Kasumi-1 (cell line): ENCODE data around the gene PRDX3.
"Not testable (repeated sequence)": the region's sequence is repeated elsewhere in the genome, so short reads cannot be mapped to it uniquely, and the experiment has no call there.

Experiments used
- DNase-seq, 2 experiments: peaks; one replicate each; lab custom pipeline; 2025; lab: John Stamatoyannopoulos, UW

The PRDX3 gene

GRCh38 chr10:119165171-119166117, 13.2 kb downstream of the PRDX3 start, which contains the start of gene SFXN4:
SFXN4 (minus strand) TSS chr10:119165714; CDS start chr10:119165647, 67 bp downstream.
- peak; percentile 90 to 92 for DNase-seq

- DNase-seq = no peak
Measured at GRCh38 chr10:119162452-119163092, 16.0 kb downstream of the PRDX3 start.

- no peak for DNase-seq
Measured at GRCh38 chr10:119161680-119162451, 16.7 kb downstream of the PRDX3 start.

GRCh38 chr10:119159332-119159731, 19.3 kb downstream of the PRDX3 start:
- DNase-seq = no peak

GRCh38 chr10:119153661-119154060, 25.0 kb downstream of the PRDX3 start:
- no peak for DNase-seq

GRCh38 chr10:119153041-119153440, 25.6 kb downstream of the PRDX3 start:
- DNase-seq = no peak

GRCh38 chr10:119151601-119152000, 27.0 kb downstream of the PRDX3 start:
- DNase-seq = not testable (repeated sequence)

- DNase-seq = no peak
Measured at GRCh38 chr10:119149729-119150128, 28.9 kb downstream of the PRDX3 start.

- DNase-seq = no peak
Measured at GRCh38 chr10:119149157-119149556, 29.5 kb downstream of the PRDX3 start.

GRCh38 chr10:119143657-119144056, 35.0 kb downstream of the PRDX3 start:
- DNase-seq = no peak

- no peak for DNase-seq
Measured at GRCh38 chr10:119140603-119141245, 37.9 kb downstream of the PRDX3 start.

GRCh38 chr10:119139464-119140067, 39.0 kb downstream of the PRDX3 start:
- peak; percentile 67 to 82 for DNase-seq

- peak; percentile 44 to 45 for DNase-seq
Measured at GRCh38 chr10:119138346-119139306, 40.0 kb downstream of the PRDX3 start.

- not testable (repeated sequence) for DNase-seq
Measured at GRCh38 chr10:119137878-119138277, 40.7 kb downstream of the PRDX3 start.

- no peak for DNase-seq
Measured at GRCh38 chr10:119136084-119136483, 42.5 kb downstream of the PRDX3 start.

- peak; percentile 98 for DNase-seq
Measured at GRCh38 chr10:119135513-119135881, 43.1 kb downstream of the PRDX3 start.

GRCh38 chr10:119133949-119134348, 44.7 kb downstream of the PRDX3 start:
- DNase-seq = no peak

- no peak for DNase-seq
Measured at GRCh38 chr10:119132521-119133345, 45.9 kb downstream of the PRDX3 start.
